Measurements from ENCODE around the gene GXYLT2.

GXYLT2 gene

GRCh38 chr3:72887705-72888545, at the start of gene GXYLT2:
Gene GXYLT2 (plus strand): TSS chr3:72888046. CDS start chr3:72888234, 188 bp downstream.
- DNase-seq = peak; percentile 48

GRCh38 chr3:72839057-72839456, 48.8 kb upstream of the GXYLT2 start:
- no peak for DNase-seq

DNA sequence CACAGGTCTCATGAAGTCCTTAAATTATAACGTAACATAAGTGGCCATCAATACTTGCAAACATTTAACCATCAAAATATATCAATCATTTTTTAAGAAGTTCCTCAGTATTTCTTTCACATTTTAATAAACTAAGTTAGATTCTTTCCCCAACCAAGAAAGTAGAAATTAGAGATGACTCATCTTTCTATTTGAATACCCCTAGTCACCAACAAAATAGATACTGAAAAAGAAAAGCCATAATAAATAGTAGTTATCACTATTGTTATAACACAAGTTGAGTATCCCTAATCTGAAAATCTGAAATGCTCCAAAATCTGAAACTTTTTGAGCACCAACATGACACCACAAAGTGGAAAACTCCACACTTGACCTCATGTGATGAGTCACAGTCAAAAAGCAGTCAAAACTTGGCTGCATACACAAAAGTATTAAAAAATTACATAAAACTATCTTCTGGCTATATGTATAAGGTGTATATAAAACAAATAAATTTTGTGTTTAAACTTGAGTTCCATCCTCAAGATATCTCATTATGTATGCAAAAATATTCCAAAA, 43.3 kb upstream of the GXYLT2 start:
- no peak for DNase-seq

GRCh38 chr3:72846166-72846565, 41.7 kb upstream of the GXYLT2 start:
- DNase-seq = no peak

GRCh38 chr3:72847282-72847681, 40.6 kb upstream of the GXYLT2 start:
- no peak for DNase-seq

GRCh38 chr3:72847751-72848702, 39.8 kb upstream of the GXYLT2 start, which contains the start of gene SHQ1:
Gene SHQ1 (minus strand): TSS chr3:72848445. CDS start chr3:72848340, 105 bp downstream.
- DNase-seq = peak; percentile 65

- no peak for DNase-seq
Observed at GRCh38 chr3:72848703-72849081, 39.2 kb upstream of the GXYLT2 start.

- DNase-seq = no peak
Observed at GRCh38 chr3:72855001-72855400, 32.8 kb upstream of the GXYLT2 start.

- DNase-seq = no peak
Observed at GRCh38 chr3:72860053-72860452, 27.8 kb upstream of the GXYLT2 start.

DNA sequence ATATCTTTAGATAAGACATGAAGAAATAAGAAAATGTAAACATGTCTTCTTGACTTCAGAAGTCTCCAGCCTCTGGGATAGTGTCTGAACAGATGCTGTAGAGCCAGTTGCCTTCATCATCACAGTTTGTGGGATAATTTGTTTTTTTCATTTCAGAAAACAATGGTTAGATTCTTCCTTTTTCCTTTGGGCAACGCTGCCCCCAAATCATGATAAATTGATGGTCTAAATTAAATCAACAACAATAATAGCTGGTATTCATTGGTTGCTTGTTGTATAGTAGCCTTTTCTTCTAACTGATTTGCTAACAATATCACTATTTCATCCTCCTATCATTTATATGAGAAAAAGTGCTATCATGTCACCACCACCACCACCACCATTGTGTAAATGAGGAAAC, 27.0 kb upstream of the GXYLT2 start:
- no peak for DNase-seq

GRCh38 chr3:72862314-72863090, 25.3 kb upstream of the GXYLT2 start:
- no peak for DNase-seq

GRCh38 chr3:72872183-72872582, 15.7 kb upstream of the GXYLT2 start:
- no peak for DNase-seq

DNA sequence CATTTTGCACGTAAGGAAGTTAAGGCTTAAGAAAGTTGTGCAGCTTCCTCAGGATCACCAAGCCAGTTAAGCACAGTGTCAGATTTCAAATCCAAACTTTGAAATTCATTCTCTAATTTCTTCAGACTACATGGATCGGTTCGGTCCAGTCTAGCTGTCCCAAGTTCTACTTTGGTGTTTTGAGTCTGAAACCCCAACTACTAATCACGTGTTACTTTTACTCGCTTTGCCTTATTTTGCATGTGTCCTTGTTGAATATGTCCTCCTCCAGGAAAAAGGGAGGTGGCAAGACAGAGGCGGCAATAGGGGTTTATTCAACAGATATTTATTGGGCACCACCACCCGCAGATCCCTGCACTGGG, 522 bp upstream of the GXYLT2 start:
- DNase-seq = no peak

GRCh38 chr3:72888546-72889309, 882 bp downstream of the GXYLT2 start:
- DNase-seq = no peak

- no peak for DNase-seq
Observed at GRCh38 chr3:72889310-72890165, 1.7 kb downstream of the GXYLT2 start.

- DNase-seq = no peak
Observed at GRCh38 chr3:72890166-72890925, 2.5 kb downstream of the GXYLT2 start.

DNA sequence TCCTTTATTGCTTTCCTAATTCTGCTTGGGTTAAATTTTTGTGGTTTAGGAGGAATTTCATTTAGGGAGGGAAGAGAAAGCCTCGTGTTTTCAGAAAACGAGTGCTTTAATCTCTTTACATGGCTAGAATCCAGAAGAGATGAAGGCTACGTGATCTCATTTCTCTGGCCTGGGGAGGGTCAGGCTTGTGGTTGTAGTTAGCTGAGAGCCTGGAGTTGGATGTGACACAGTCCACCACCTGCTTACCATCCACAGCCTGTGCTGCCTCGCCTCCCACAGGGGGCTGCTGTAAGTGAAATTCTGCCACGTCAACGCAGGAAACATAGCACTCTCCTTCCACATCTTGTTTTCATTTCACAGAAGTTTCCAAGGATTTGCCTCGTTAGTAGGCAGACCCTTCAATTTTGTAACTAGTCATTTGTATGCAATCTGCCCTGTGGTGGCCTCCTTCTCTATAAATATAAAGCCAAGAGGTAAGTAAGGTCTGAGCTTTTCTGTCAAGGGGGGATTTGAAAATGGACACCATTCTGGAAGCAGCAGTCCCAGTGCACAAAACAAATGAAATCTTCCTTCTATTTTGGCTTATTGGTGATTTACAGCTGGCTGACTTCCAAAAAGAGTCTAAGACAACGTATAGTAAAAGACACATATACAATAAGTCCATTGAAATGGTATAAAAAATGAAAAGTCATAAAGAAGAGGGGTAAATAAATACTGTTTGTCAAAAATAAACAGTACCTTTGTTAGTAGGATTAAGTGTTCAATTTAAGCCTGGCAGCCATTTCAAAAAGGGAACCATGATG, 3.4 kb downstream of the GXYLT2 start:
- DNase-seq = no peak

DNA sequence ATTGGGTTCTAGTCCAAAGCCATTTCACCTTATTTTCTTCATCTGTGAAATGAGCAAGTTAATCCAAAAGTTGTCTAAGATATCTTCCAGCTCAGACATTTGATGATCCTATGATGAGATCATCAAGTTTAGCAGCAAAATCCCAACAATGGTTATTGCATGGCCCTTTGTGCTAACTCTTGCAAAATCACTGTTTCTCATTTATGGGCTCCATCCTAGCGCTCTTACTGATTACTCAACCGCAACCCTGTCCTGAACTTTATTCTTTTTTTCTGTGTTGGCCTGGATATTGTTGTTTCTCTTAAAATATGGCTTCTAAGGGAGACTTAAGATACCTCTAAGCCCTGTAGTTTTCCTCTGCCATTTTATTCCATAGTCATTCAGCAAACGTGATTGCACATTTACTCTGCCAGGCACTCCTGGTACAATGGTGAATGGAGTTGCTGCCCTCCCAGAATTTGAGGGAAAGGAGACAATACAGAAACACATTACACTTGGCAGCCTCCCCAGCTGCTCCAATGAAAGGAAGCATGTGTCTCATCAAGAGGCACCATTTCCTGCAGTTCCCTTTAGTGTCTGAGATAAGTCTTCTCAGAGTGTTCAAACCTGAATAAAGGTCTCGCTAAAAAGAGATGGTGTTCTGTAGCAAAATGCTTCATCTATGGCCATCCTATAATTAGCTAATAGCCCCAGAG, 4.4 kb downstream of the GXYLT2 start:
- DNase-seq = no peak

GRCh38 chr3:72892870-72893269, 5.0 kb downstream of the GXYLT2 start:
- DNase-seq = no peak

Data from NCI-H510A (cell line).